GM21447 (cell line): ENCODE data around the gene DHX35.
A peak's percentile ranks its signal among the peaks of the same experiment; 100 is the strongest.

Source experiments
- ATAC-seq: cut with Tn5 transposase; IDR thresholded peaks from one replicate; pipeline ENCODE4 v1.9.1; 2021; ENCODE audit not compliant: unreplicated experiment

The DHX35 gene, protein sequence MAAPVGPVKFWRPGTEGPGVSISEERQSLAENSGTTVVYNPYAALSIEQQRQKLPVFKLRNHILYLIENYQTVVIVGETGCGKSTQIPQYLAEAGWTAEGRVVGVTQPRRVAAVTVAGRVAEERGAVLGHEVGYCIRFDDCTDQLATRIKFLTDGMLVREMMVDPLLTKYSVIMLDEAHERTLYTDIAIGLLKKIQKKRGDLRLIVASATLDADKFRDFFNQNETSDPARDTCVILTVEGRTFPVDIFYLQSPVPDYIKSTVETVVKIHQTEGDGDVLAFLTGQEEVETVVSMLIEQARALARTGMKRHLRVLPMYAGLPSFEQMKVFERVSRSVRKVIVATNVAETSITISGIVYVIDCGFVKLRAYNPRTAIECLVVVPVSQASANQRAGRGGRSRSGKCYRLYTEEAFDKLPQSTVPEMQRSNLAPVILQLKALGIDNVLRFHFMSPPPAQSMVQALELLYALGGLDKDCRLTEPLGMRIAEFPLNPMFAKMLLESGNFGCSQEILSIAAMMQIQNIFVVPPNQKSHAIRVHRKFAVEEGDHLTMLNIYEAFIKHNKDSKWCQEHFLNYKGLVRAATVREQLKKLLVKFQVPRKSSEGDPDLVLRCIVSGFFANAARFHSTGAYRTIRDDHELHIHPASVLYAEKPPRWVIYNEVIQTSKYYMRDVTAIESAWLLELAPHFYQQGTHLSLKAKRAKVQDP

GRCh38 chr20:38962044-38962927 is at the start of gene DHX35:
Gene DHX35 (plus strand): TSS chr20:38962344. CDS start chr20:38962368, 24 bp downstream.
- ATAC-seq, result peak; percentile 93

GRCh38 chr20:38915355-38915754 is 46.8 kb upstream of the DHX35 start:
- ATAC-seq, result no peak

DNA sequence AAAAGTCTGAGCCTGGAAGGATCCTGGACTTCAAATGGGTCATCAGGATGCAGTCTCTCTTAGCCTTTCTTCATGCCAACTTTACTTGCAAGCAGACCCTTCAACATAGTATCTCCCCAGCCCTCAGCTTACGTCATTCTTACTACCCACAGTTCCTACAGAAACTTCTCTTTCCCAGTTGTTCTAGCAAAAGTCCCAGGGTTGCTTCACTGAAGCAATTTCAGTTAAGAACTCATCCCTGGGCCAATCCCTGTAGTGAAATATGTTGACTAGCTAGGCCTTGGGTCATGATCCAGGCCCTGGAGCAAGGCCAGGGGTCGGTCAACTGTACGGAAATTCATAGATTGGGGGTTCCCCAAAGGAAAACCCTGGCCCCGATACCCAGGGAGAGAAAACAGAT is 44.5 kb upstream of the DHX35 start:
- no peak for ATAC-seq

DNA sequence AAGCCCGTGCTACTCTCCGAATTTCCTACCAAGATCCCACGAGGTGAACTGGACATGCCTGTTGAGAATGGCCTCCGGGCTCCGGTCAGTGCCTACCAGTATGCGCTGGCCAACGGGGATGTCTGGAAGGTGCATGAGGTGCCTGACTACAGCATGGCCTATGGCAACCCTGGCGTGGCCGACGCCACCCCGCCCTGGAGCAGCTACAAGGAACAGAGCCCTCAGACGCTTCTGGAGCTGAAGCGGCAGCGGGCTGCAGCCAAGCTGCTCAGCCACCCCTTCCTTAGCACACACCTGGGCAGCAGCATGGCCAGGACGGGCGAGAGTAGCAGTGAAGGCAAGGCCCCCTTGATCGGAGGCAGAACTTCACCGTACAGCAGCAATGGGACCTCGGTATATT is 44.0 kb upstream of the DHX35 start:
- ATAC-seq, result no peak

DNA sequence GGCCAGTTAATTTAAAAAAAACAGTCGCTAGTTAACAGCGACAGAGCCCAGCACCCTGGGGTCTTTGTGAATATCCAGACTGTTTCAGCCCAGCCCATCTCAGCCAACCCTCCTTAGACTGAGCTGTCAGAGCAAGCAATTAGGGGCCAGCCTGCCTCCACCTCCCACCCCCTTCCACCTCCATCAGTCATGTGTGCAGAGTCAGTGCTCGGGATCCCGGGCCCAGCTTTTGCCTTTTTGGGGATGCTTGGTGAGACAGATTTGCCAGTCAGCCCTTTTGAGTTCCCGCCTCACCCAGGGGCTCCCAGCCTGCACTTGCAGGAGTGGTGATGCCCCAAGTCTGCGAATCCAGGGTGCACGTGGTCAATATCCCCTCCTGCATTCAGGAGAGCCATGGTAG is 42.5 kb upstream of the DHX35 start:
- ATAC-seq, result no peak

GRCh38 chr20:38920411-38920810 is 41.7 kb upstream of the DHX35 start:
- no peak for ATAC-seq

DNA sequence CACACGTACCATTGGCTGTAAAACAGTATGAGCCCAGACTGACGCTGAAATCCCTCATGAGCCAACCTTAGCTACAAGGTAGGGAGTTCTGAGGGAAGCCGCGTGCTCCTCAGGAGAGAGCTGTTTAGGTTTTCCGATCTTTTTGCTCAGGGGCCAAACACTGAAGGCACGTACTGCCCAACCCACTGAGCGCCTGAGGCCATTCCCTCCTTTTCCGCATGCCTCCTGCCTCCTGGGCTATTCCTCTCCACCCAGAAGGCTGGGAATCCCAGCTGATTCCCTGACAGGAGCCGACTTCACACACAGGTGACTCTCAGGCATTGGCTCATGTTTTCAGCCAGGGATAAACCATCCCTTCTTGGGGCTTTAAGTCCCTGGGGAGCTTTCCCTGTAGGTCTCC is 41.3 kb upstream of the DHX35 start:
- ATAC-seq, result no peak

DNA sequence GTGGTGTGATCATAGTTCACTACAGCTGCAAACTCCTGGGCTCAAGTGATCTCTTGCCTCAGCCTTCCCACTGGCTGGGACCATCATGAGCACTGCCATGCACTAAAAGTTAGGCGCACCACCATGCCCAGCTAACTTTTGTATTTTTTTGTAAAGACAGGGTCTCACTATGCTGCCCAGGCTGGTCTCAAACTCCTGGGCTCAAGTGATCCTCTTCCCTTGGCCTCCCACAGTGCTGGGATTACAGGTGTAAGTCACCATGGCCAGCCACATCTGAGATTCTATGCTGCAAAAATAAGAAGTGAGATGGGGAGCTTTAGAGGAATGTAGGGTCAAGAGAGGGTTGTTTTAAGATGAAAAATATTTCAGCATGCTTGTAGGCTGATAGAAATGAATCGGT is 37.4 kb upstream of the DHX35 start:
- ATAC-seq, result no peak

- ATAC-seq, result peak; percentile 86
Measured at GRCh38 chr20:38926142-38926933, 35.8 kb upstream of the DHX35 start, which contains the start of gene FAM83D. Gene FAM83D (plus strand): TSS chr20:38926417. CDS start chr20:38926443, 26 bp downstream.

DNA sequence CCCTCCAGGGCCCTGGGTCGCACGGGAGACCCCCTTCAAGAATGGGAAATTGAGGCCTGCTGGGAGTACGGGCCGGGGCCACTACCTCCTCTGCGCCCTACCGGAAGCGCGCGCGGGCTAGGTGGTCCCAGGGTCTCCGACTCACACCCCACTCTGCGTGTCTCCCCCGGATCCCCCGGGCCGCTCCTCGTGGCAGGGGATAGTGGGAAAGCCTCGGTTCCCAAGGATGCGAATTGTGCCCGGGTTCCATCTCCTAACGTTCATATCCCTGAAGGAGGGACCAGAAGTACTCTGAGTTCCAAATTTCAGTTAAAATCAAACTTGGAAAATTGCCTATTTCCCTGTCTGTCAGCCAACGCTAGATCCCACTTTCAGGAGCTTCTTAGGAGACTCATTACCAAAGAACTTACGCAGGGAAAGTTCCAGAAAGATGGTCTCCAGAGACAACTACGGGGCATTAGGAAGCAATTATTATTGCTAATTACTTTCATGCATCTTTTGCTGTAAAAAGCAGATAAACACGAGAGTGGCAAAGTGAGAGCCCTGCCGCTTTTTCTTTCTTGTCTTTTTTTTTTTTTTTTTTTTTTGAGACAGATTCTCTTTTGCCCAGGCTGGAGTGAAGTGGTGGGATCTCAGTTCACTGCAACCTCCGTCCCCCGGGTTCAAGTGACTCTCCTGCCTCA is 35.1 kb upstream of the DHX35 start:
- peak; percentile 2 for ATAC-seq

DNA sequence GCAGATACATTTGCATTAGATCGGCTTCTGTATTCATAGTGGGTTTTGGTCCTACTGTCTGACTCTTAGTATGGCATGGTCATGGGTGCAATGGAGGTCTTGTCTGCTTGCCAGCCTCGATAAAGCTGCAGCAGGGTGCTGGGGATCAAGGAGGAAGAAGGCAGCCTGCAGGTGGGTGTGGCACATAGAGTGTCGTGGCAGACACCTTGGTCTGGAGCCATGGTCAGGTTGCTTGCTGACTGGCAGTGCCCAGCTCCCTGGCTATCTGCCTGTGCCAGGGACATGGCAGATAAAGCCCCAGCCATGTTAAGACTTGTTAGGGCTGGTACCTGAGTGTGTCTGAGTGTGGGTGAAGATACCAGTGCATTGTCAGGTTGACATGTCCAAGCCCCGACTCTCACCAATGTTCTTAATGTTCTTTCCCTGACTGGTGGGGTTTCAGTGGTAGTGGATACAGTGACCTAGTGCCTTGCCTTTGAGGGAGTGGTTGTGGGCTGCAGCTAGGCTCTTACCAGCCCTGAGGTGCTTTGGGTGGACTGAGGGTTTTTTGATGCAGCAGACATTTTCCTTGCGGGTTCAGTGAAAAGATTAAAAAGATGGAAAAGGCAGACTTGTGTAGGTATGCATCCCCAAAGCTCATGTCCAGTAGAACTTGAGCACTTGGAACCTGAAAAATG is 34.1 kb upstream of the DHX35 start:
- no peak for ATAC-seq

DNA sequence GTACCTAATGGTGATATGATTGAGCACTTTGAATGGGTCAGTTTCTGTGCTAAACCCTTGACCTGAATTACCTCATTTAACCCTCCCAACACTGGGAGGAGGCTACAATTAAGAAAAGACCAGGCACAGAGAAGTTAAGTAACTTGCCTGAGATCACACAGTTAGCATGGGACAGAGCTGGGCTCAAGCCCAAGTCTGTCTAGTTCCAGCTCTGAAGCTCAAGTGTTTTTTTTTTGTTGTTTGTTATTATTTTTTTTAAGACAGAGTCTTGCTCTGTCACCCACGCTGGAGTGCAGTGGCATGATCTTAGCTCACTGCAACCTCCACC is 31.9 kb upstream of the DHX35 start:
- no peak for ATAC-seq

DNA sequence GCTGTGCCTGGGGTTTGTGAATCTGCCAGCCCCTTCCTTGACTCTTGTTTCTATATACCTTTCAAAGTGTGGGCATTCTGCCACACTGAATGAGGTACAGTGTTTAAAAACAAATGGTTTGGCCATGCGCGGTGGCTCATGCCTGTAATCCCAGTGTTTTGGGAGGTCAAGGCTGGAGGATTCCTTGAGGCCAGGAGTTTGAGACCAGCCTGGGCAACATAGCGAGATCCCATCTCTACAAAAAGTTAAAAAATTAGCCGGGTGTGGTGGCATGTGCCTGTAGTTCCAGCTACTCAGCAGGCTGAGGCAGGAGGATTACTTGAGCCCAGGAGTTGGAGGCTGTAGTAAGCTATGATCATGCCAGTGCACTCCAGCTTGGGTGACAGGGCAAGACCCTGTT is 30.2 kb upstream of the DHX35 start:
- no peak for ATAC-seq

- ATAC-seq, result no peak
Measured at GRCh38 chr20:38932457-38933120, 29.6 kb upstream of the DHX35 start.

- ATAC-seq, result no peak
Measured at GRCh38 chr20:38934530-38934929, 27.6 kb upstream of the DHX35 start.

- ATAC-seq, result no peak
Measured at GRCh38 chr20:38935285-38935684, 26.9 kb upstream of the DHX35 start.

GRCh38 chr20:38935967-38936407 is 26.2 kb upstream of the DHX35 start:
- ATAC-seq, result no peak

GRCh38 chr20:38937000-38937399 is 25.1 kb upstream of the DHX35 start:
- ATAC-seq, result no peak

- no peak for ATAC-seq
Measured at GRCh38 chr20:38937978-38938473, 24.1 kb upstream of the DHX35 start.
